ENCODE data around the gene TTLL9. TPM values are rescaled to one million over a fixed set of nuclear protein-coding genes. Genes with fewer than 3 reads are reported as not detected.
"Not testable (repeated sequence)": the region's sequence is repeated elsewhere in the genome, so short reads cannot be mapped to it uniquely, and the experiment has no call there.

The TTLL9 gene
- total RNA-seq, 1 donor = not detected

GRCh38 chr20:31923388-31924331 is 53.2 kb downstream of the TTLL9 start:
- Histone ChIP-seq H3K4me1 (ENCODE audit: insufficient read depth, low read length) (peaks cover under 1% of the 10 kb centered on the region), H3K9me3 (ENCODE audit: low read depth, low read length) (no peaks in the 10 kb centered on the region), H3K4me3 (ENCODE audit: low read length) (no peak overlapping the region), H3K27me3 (ENCODE audit: insufficient read depth, low read length) (peaks cover under 1% of the 10 kb centered on the region)

- H3K4me3 ChIP-seq (ENCODE audit: low read length) = no peak overlapping the region
- peaks cover 3% of the 10 kb centered on the region for H3K27me3 ChIP-seq (ENCODE audit: insufficient read depth, low read length)
- no peaks in the 10 kb centered on the region for H3K9me3 ChIP-seq (ENCODE audit: low read depth, low read length)
- no peaks in the 10 kb centered on the region for H3K4me1 ChIP-seq (ENCODE audit: insufficient read depth, low read length)
Measured at GRCh38 chr20:31924561-31924960, 54.1 kb downstream of the TTLL9 start.

GRCh38 chr20:31925631-31926030 is 55.2 kb downstream of the TTLL9 start:
- no peaks in the 10 kb centered on the region for H3K9me3 ChIP-seq (ENCODE audit: low read depth, low read length)
- H3K4me3 ChIP-seq (ENCODE audit: low read length) = no peak overlapping the region
- no peaks in the 10 kb centered on the region for H3K4me1 ChIP-seq (ENCODE audit: insufficient read depth, low read length)
- H3K27me3 ChIP-seq (ENCODE audit: insufficient read depth, low read length) = peaks cover 3% of the 10 kb centered on the region

- peaks cover 3% of the 10 kb centered on the region for H3K27me3 ChIP-seq (ENCODE audit: insufficient read depth, low read length)
- no peaks in the 10 kb centered on the region for H3K9me3 ChIP-seq (ENCODE audit: low read depth, low read length)
- H3K4me1 ChIP-seq (ENCODE audit: insufficient read depth, low read length) = no peaks in the 10 kb centered on the region
- no peak overlapping the region for H3K4me3 ChIP-seq (ENCODE audit: low read length)
Measured at GRCh38 chr20:31926493-31926892, 56.1 kb downstream of the TTLL9 start.

GRCh38 chr20:31927627-31928159 is 57.3 kb downstream of the TTLL9 start:
- Histone ChIP-seq H3K9me3 (ENCODE audit: low read depth, low read length) (no peaks in the 10 kb centered on the region), H3K4me3 (ENCODE audit: low read length) (no peak overlapping the region), H3K27me3 (ENCODE audit: insufficient read depth, low read length) (peaks cover 3% of the 10 kb centered on the region), H3K4me1 (ENCODE audit: insufficient read depth, low read length) (no peaks in the 10 kb centered on the region)

- not testable (repeated sequence) for H3K27me3 ChIP-seq (ENCODE audit: insufficient read depth, low read length); H3K4me3 ChIP-seq (ENCODE audit: low read length); H3K9me3 ChIP-seq (ENCODE audit: low read depth, low read length); H3K4me1 ChIP-seq (ENCODE audit: insufficient read depth, low read length)
Measured at GRCh38 chr20:31929631-31930030, 59.2 kb downstream of the TTLL9 start.

GRCh38 chr20:31930779-31931178 is 60.3 kb downstream of the TTLL9 start:
- Histone ChIP-seq H3K4me3 (ENCODE audit: low read length) (no peak overlapping the region), H3K27me3 (ENCODE audit: insufficient read depth, low read length) (peaks cover 3% of the 10 kb centered on the region), H3K9me3 (ENCODE audit: low read depth, low read length) (no peaks in the 10 kb centered on the region), H3K4me1 (ENCODE audit: insufficient read depth, low read length) (no peaks in the 10 kb centered on the region)

GRCh38 chr20:31933698-31934097 is 63.3 kb downstream of the TTLL9 start:
- H3K27me3 ChIP-seq (ENCODE audit: insufficient read depth, low read length) = peaks cover 2% of the 10 kb centered on the region
- no peaks in the 10 kb centered on the region for H3K9me3 ChIP-seq (ENCODE audit: low read depth, low read length)
- H3K4me3 ChIP-seq (ENCODE audit: low read length) = no peak overlapping the region
- no peaks in the 10 kb centered on the region for H3K4me1 ChIP-seq (ENCODE audit: insufficient read depth, low read length)

- Histone ChIP-seq H3K4me3 (ENCODE audit: low read length) (no peak overlapping the region), H3K27me3 (ENCODE audit: insufficient read depth, low read length) (no peaks in the 10 kb centered on the region), H3K9me3 (ENCODE audit: low read depth, low read length) (no peaks in the 10 kb centered on the region), H3K4me1 (ENCODE audit: insufficient read depth, low read length) (no peaks in the 10 kb centered on the region)
Measured at GRCh38 chr20:31934491-31934890, 64.1 kb downstream of the TTLL9 start.

- H3K9me3 ChIP-seq (ENCODE audit: low read depth, low read length) = no peaks in the 10 kb centered on the region
- H3K27me3 ChIP-seq (ENCODE audit: insufficient read depth, low read length) = no peaks in the 10 kb centered on the region
- H3K4me1 ChIP-seq (ENCODE audit: insufficient read depth, low read length) = no peaks in the 10 kb centered on the region
- H3K4me3 ChIP-seq (ENCODE audit: low read length) = no peak overlapping the region
Measured at GRCh38 chr20:31934968-31935764, 64.7 kb downstream of the TTLL9 start.

- Histone ChIP-seq H3K4me3 (ENCODE audit: low read length) (no peak overlapping the region), H3K9me3 (ENCODE audit: low read depth, low read length) (no peaks in the 10 kb centered on the region), H3K4me1 (ENCODE audit: insufficient read depth, low read length) (no peaks in the 10 kb centered on the region), H3K27me3 (ENCODE audit: insufficient read depth, low read length) (no peaks in the 10 kb centered on the region)
Measured at GRCh38 chr20:31936420-31936819, 66.0 kb downstream of the TTLL9 start.

GRCh38 chr20:31937820-31938219 is 67.4 kb downstream of the TTLL9 start:
- Histone ChIP-seq H3K27me3 (ENCODE audit: insufficient read depth, low read length) (no peaks in the 10 kb centered on the region), H3K4me1 (ENCODE audit: insufficient read depth, low read length) (no peaks in the 10 kb centered on the region), H3K4me3 (ENCODE audit: low read length) (no peak overlapping the region), H3K9me3 (ENCODE audit: low read depth, low read length) (no peaks in the 10 kb centered on the region)

- Histone ChIP-seq H3K9me3 (ENCODE audit: low read depth, low read length) (no peaks in the 10 kb centered on the region), H3K4me3 (ENCODE audit: low read length) (no peak overlapping the region), H3K4me1 (ENCODE audit: insufficient read depth, low read length) (no peaks in the 10 kb centered on the region), H3K27me3 (ENCODE audit: insufficient read depth, low read length) (no peaks in the 10 kb centered on the region)
Measured at GRCh38 chr20:31939661-31940060, 69.2 kb downstream of the TTLL9 start.

- Histone ChIP-seq H3K9me3 (ENCODE audit: low read depth, low read length) (no peaks in the 10 kb centered on the region), H3K4me1 (ENCODE audit: insufficient read depth, low read length) (no peaks in the 10 kb centered on the region), H3K4me3 (ENCODE audit: low read length) (no peak overlapping the region), H3K27me3 (ENCODE audit: insufficient read depth, low read length) (no peaks in the 10 kb centered on the region)
Measured at GRCh38 chr20:31943052-31943471, 72.6 kb downstream of the TTLL9 start.

- Histone ChIP-seq H3K4me1 (ENCODE audit: insufficient read depth, low read length) (peaks cover 5% of the 10 kb centered on the region), H3K9me3 (ENCODE audit: low read depth, low read length) (no peaks in the 10 kb centered on the region), H3K27me3 (ENCODE audit: insufficient read depth, low read length) (no peaks in the 10 kb centered on the region), H3K4me3 (ENCODE audit: low read length) (no peak overlapping the region)
Measured at GRCh38 chr20:31945319-31945718, 74.9 kb downstream of the TTLL9 start.
